ENCODE data around the gene STX3.
"Not testable (repeated sequence)": the region's sequence is repeated elsewhere in the genome, so short reads cannot be mapped to it uniquely, and the experiment has no call there.

The STX3 gene

DNA sequence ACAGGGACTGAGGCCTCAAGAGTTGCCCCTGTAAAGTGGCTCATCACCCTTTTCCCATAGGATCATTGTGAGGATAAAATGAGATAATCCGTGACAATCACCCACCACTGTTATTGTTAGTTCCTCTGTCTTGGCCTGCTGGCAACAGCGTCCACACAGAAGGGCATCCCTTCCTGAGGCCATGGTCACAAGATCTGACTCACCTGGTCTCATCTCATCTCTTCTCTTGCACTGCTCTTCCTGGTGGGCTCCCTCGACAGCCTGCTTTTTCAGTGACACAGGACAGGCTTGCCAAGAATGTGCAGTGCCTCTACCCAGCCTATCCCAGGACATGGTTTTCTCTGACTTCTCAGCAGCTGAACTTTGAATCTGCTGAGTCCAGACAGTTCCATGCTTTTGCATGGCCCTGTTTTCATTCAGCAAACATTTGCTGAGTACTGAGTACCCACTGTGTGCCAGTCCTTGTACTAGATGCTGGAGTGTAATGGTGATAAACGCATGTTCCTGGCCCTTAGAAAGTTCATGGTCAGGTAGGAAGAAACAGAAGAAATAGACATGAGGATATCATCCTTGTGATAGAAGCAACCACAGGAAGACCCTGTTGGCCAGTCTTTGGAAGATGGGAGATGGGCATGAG, 3.3 kb downstream of the STX3 start:
- no peak for DNase-seq

DNA sequence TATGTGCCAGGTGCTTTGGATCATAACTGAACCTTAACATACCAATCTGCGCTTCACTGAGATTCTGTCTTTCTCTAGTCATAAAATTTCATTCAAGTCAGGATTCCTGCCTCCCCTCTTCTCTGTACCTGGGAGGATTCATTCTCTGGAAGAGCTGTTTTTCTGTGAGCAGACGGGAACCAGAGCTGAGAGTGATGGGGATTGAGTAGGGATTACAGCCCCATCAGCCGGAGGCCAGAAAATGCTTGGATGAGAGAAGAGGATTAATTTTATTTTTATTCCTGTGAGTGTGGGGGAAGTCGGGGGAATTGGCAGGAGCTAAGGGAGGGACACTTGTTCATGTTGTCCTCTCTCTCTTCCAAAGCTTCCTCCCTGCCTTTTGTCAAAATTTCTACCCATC, 4.7 kb downstream of the STX3 start:
- DNase-seq = no peak

DNA sequence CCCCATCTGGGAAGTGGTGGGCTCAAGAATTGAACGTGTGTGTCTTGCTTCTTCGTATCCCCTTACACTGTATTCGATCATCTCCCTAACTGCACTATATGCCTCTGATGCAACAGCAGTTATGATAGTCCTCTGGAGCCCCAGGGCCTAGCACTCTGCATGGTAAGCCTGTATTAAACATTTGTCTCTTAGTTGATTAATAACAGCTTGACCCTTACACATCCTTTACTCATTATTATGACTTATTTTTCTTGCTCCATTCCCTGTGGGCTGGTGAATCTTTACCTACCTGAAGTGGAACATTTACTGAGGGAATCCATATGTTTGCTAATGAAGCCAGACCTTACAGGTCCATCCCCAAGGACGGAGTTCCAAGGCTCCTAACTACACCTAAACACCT, 5.6 kb downstream of the STX3 start:
- no peak for DNase-seq

DNA sequence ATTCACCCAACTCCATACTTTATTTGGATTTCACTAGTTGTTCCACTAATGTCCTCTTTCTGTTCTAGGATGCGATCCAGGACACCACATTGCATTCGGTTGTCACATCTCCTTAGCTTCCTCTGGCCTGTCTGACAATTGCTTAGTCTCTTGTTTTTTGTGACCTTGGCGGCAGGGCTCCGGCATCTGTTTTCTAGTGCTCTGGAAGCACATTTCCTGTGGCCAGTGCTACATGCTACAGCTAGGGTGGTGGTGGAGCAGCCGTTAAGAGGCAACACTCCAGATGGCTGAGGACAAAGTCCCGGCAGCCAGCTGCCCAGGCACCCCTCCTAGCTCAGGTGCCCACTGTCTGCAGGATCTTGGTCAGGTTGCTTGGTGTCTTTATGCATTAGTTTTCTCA, 6.8 kb downstream of the STX3 start:
- no peak for DNase-seq

DNA sequence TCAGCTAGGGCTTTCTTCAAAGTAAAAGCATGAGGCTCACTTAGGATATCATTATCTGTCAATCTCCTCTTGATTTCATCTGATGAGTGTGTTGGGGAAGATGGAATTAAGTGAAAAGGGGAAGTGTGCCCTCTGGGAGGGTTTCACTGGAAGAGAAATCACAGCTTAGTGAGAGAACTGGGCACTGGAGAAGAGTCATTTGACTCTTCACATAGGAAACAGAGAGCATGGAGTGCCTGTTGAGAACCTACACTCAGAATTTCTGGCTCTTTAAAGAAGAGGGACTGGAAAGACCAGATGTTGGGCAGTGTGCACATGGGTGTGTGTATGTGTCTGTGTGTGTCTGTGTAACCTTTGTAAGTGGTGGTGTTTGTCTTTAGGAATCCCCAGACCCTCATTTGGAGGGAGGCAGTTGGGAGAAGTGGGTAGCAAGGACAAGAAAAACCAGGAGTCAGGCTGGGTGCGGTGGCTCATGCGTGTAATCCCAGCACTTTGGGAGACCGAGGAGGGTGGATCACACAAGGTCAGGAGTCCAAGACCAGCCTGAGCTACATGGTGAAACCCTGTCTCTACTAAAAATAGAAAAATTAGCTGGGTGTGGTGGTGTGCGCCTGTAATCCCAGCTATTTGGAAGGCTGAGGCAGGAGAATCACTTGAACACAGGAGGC, 10.0 kb downstream of the STX3 start:
- DNase-seq = no peak

DNA sequence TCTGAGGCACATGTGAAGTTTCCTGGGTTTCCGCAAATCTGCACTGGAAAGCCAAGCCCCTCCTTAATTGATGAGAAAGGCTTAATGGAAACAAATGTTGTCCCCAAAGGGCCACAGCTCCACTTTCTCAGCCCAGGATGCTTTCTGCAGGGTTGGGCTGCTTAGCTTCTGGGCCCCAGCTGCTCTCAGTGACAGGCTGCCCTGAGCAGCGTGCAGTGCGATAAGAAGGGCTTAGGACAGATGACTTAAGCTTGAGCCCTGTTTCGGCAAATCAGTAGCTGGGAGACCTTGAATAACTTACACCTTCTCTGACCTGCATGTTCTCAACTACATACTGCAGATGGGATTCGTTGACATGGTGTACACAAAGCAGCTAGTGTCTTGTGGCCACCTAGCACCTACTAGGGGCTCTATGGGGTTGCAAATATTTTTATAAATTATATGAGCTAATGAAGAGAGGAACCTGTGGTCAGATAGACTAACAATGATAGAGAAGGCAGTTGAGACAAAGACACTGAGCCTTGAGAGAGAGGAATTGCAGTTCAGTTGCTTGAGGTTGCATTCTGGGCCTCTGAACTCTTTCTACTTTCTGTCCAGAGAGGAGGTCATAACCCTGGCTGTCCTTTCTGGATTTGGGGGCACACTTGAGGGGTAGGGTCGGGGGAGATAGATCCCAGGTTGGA, 11.5 kb downstream of the STX3 start:
- no peak for DNase-seq

DNA sequence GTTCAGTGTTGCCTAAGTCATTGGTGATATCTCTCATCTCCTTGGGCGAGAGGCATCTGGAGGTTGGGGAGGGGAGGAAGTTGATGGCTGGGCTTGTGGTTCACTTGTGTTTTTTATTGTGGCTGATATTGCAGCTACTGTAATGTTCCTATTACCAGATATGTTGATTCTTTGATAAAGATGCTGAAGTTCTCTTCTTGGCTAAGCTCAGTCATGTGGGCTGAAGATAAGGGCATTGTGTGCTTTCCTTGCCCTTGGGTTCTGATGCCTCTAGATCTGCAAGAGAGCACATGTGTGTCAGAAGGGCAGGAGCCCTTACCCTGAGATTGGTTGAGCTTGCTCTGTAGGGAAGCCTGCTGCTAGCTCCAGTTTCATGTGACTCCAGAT, 12.0 kb downstream of the STX3 start:
- no peak for DNase-seq

DNA sequence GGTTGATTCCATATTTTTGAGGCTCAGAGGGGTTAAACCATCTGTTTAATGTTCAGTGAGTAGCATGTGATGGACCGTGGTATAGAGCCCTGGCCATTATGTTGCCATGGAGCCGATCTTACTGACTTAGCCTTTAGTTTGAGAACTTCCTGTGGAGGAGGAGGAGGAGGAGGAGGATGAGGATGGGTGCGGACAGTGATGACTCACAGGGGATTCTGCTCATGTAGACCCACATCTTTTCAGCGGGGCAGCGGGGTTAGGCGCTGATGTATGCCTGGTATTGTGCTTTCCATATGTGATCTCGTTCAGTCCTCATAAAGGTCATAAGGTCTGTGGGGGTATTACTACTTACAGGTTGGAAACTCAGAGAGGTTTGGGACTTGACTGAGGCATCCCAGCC, 13.9 kb downstream of the STX3 start:
- no peak for DNase-seq

DNA sequence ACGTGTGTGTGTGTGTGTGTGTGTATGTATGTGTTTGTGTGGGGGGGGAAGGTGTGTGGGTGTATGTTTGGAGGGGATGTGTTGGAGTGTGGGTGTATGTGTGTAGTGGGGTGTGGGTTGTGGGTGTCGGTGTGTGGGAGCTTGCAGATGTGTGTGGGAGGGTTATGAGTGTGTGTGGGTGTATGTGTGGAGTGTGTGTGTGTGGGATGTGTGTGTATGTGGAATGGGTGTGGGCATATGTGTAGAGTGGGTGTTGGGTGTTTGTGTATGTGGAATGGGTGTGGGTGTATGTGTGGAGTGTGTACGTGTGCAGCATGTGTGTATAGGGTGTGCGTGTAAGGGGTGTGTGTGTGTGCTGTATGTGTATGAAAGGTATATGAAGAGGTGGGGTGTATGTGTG, 14.7 kb downstream of the STX3 start:
- no peak for DNase-seq

DNA sequence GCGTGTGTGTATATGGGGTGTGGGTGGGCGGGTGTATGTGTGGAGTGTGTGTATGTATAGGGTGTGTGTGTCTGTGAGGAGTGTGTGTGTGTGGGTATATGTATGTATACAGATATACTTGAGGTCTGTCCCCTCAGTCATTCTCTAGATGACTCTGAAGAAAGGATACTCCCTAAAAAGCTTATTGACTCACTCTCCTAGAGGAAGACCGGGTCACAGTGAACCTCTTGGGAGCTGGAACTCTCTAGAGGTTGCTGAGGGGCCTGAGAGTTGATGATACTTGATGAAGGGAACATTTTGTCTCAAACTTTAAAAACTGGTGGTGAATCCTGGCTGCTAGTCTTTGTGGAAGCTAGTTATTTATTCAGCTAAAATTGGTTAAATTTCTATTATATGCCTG, 15.1 kb downstream of the STX3 start:
- no peak for DNase-seq

DNA sequence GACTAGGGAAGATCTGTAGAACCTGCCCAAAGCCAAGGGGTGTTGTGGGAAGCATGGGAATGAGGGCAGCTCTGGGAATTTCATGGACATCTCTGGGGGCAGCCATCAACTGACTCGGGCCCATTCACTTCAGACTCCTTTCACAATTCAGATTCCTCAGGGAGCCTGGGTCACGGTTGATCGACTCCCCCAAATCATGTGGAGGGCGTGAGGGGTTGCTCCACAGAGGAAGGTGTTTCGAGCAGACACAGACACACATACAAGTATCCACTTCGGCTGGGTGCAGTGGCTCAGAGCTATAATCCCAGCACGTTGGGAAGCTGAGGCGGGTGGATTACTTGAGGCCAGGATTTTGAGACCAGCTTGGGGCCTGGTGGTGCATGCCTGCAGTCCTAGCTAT, 15.7 kb downstream of the STX3 start:
- DNase-seq = no peak

DNA sequence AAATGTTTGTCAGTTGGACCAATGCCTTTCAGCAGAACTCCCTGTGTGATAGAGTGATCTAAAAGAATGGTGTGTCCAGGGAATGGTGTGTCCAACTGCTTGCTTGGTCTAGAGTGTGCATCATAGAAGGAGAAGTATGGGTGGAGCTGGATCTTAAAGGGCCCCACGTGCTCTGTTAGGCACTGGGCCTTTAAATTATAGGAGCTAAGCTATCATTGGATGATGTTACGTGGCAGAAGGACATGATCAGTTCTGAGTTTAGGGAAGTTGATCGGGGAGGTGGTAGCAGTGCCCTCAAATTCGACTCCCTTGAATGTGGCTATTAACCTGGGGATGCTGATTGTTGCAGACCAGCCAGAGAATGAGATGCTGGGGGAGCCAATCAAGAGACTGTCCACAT, 16.4 kb downstream of the STX3 start:
- no peak for DNase-seq

DNA sequence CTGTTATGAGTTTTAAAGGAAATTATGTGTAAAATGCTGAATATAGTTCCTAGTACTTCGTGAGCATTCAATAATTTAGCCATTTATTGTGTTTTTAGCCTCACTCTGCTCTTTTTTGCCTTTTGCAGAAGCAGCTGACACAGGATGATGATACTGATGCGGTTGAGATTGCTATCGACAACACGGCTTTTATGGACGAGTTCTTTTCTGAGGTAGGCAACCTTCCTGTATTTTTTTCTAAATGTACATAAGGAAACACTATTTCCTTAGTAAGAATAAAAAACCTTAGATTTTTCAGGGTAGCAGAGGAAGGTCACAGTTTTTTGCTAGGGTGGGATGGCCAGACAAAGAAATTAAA, 17.9 kb downstream of the STX3 start:
- no peak for DNase-seq

DNA sequence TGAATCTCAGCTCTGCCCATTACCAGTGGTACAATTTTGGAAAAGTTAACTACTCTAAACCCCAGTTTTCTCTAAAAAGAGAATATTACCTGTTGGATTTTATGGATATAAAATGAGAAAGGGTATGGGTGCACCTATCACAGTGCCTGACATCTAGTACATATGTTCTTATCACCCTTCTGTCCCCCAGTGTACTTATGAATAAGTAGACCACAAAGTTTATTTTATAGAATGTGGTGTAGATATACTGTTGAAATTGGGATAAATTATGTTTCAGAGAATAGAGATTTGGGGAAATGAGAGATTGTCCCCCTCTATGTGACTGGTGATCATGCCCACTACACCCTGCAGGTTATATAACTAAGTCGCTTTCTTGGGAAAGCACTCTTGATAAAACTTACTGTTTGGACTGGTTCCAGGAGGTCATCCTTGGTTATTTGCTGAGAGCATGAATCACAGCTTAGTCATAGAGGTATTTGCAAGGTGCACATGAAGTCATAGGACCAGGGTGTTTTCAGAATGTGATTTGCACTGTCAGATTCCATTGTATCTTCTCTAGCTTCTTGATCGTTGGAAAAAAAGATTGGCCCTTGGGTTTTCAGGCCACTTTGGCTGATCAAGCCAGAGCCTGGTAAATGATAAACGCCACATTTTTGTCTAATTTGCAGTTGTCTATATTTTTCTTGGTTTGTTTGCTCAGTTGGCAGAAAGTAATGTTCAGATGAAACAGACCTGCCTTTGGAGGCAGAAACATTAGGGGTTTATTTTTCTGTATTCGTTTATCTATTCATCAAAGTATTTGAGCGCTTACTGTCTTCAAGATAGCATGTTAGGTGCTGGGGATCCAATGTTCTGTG, 21.3 kb downstream of the STX3 start:
- DNase-seq = peak in 1 of 51 donors; percentile 29

DNA sequence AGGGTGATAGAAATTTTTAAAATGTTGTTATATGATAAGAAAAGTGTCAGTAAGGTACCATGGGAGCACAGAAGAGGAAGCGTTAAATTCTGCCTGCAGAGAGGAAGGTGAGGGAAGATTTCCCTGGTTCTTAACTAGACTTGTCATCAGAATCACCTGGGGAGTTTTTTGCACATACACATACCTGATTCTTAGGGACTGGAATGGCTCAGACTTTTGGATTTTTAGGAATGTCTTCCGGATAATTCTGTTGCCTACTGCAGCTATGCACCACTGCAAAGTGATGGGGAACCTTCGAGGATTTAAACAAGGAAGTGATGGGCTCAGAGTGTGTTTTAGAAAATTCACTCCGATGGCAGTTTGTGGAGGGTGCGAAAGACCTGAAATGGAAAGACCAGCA, 21.9 kb downstream of the STX3 start:
- DNase-seq = no peak

DNA sequence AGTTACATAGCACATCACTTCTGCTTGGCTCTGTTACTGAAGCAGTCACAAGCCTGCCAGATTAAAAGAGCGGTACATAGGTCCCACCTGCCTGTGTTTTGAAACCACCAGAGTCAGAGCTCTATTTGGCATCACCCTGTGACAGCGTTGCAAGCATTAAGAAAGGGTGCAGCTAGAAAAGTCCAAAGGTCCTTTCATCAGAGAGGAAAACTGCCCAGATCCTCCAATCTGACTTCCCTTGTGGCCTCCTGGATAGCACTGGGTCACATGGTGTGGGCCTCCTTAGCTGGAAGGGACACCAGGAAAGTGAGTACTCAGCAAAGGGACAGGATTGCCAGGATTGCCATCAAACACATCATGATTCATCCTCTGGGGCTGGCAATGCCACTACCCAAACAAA, 22.9 kb downstream of the STX3 start:
- peak in 7 of 51 donors; percentile 7 to 32 (median 19) for DNase-seq

DNA sequence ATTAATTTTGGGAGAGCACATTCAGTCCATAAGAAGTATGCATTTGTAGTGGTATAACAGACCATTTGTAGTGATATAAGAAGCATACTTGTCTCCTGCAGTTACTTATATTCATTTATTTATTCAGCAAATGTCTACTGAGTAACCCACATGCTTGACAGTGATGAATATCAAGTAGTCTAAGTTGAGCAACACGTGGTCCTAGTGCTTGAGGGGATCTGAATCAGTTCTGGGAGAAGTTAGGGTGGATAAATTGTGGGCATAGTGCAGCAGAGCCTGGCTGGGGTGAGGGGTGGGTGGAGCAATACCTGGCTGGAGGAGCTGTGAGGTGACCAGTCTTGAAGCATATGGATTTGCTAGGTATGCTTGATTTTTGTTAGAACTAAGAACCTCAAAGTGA, 24.3 kb downstream of the STX3 start:
- DNase-seq = no peak

DNA sequence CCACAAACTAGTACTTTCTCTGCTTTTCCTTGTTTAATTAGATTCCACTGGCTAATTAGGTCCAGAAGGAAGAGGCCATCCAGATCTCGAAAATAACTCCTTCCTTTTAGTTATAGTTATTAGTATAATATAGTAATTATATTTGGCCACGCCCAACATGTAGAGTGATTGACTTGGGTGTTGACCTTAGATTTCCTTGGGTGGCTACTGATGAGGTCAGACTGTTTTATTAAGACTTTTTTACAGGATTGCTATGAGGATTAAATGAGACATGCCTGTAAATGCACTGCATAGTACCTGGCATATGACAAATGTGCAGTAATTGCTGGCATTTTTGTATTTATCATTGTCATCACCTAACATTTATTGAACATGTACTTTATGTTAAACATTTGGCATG, 26.9 kb downstream of the STX3 start:
- no peak for DNase-seq

DNA sequence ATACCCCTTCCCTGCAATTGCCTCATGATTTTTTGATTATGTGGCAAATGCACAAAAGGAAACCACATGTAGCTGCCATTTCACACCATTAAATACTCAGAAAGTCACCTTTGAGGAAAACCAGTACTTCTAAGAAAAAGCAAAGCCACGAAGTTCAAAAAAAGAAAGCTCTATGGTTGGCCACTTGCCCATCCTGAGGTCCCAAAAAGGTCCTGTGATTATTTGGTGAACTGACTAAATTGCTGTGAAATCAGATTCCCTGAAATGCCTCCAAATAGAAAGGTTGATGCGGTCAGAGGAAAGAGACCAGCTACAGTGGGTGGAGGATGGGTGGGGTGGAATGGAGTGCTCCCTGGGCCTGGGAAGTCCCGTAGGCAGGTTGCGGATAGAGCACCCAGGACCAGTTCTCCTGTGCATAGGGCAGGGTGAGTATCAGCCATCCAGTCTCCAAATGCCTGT, 28.5 kb downstream of the STX3 start:
- no peak for DNase-seq

DNA sequence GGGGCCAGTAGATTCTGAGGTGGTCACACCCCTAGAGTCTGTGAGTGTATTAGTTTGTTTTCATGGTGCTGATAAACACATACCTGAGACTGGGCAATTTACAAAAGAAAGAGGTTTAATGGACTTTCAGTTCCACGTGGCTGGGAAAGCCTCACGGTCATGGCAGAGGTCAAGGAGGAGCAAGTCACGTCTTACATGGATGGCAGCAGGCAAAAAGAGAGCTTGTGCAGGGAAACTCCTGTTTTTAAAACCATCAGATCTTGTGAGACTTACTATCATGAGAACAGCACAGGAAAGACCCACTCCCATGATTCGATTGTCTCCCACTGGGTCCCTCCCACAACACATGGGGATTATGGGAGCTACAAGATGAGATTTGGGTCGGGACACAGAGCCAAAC, 29.3 kb downstream of the STX3 start:
- DNase-seq = not testable (repeated sequence)

DNA sequence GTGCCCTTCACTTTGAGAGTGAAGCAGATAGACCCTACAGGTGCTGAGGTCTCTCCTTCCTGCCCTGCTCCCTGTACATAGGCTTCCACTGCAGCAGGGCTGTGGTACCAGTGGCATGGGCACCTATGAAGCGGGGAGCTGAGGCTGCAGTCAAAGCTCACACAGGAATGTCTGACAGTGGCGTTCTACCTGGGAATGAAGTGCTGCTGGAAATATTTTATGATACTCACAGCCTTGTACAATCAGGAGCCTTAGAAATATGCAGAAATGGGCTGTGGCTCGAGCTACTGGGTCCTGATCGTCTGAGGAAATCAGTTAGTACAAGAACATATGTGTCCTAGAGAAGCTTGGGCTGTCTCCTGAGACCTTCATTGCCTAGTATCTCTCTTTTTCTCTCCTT, 30.6 kb downstream of the STX3 start:
- DNase-seq = no peak

DNA sequence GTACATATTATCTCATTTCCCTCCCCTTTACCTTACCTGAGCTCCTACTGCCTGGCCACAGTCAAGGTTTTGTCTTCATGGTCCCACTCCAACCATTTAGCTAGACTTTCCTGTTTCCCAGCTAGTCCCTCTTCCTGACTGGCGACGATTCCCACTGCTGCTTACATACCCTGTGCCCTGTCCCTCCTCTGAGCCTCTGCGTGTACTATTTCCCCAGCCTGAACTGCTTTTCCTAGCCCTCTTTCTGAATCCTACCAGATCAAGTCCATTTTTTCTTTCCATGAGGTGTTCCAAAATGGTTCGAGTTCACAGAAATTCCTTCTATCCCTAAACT, 32.0 kb downstream of the STX3 start:
- no peak for DNase-seq

Data from hypothalamus (tissue), 51 donors.